Transverse colon (tissue), 4 donors: ENCODE data around the gene SLC13A3. TPM values are rescaled to one million over a fixed set of nuclear protein-coding genes. Genes with fewer than 3 reads are reported as not detected.

ENCODE experiments used
- DNase-seq: peaks from one replicate; pipeline ENCODE4 v3.0.0-alpha.2; 2019
- H3K27ac ChIP-seq, 4 donors: fragments of 200-600 bp; sonication (generic); 2 replicates each; pipeline ENCODE4 v1.5.1; 2016 to 2018; ENCODE audit warnings: inconsistent platforms in 4 of 4
- H3K27me3 ChIP-seq: fragments of 200-600 bp; sonication (generic); 2 replicates; pipeline ENCODE4 v1.5.1; 2017; ENCODE audit warnings: inconsistent platforms
- H3K36me3 ChIP-seq, 4 donors: fragments of 200-600 bp; sonication (generic); 2 replicates each; pipeline ENCODE4 v1.5.1; 2017 to 2019; ENCODE audit warnings: inconsistent platforms in 4 of 4
- H3K4me1 ChIP-seq, 4 donors: fragments of 200-600 bp; sonication (generic); 2 replicates each; pipeline ENCODE4 v1.5.1; 2017 to 2020; ENCODE audit warnings: inconsistent platforms in 4 of 4
- H3K4me3 ChIP-seq, 4 donors: fragments of 200-600 bp; sonication (generic); 1 replicate in 1 of 4; 2 replicates in 3 of 4; pipeline versions ENCODE4 v1.5.1 to v1.6.1; 2017 to 2019; ENCODE audit warnings: inconsistent platforms in 4 of 4
- H3K9me3 ChIP-seq, 2 donors: fragments of 200-600 bp; sonication (generic); 2 replicates each; pipeline ENCODE4 v1.5.1; 2017 to 2019; ENCODE audit warnings: inconsistent platforms in 2 of 2
- EP300 ChIP-seq: sonication (generic); formaldehyde crosslinking; IDR thresholded peaks from one replicate; pipeline ENCODE4 v1.6.1; 2017; ENCODE audit warnings: antibody characterized with exemption, low read depth
- POLR2A ChIP-seq: fragments of 450-650 bp; IDR thresholded peaks from one replicate; pipeline ENCODE4 v1.6.1; 2016; ENCODE audit warnings: antibody characterized with exemption, mild to moderate bottlenecking, moderate library complexity
- POLR2AphosphoS5 ChIP-seq, 3 donors: sonication (generic); formaldehyde crosslinking; IDR thresholded peaks; one replicate each; pipeline ENCODE4 v1.6.1; 2016; ENCODE audit warnings: antibody characterized with exemption in 3 of 3
- WGBS, 2 donors: methylation state at CpG; one replicate each; pipeline ENCODE4 v1.1.5; 2018; ENCODE audit warnings: low coverage in 1 of 2; 5-methylcytosine and 5-hydroxymethylcytosine counted together
- in situ Hi-C, 4 donors: fragments of 200-750 bp; cut with MboI; loops; one replicate each; pipeline versions ENCODE4 v1.15.0 to v1.15.1; 2017; ENCODE audit warnings: low sequenced_read_pairs in 3 of 4, low pct_ligation_motif_present in 1 of 4, low pct_unique_long_range_greater_than_20kb in 1 of 4
- intact Hi-C: fragments of 100-400 bp; cut with DNase I; formaldehyde crosslinking; loops from one replicate; pipeline ENCODE4 v1.15.1; 2023; ENCODE audit warnings: low total_unique reads
- total RNA-seq, 4 donors: library from RNA; depleted of rRNA; stranded (reverse); fragments of >200 nt; gene quantifications; one replicate each; pipeline ENCODE4 v1.1.0, GENCODE V29; 2016
- TF ChIP-seq, protein P1 (sequence below), 5 experiments: fragments of 200-600 bp in 3 of 5; fragments of 450-650 bp in 2 of 5; sonication (generic) in 3 of 5; IDR thresholded peaks; 1 replicate in 2 of 5; 2 replicates in 3 of 5; pipeline ENCODE4 v1.5.1; 2016 to 2017; ENCODE audit warnings: antibody characterized with exemption in 5 of 5, inconsistent platforms in 3 of 5, mild to moderate bottlenecking in 2 of 5, moderate library complexity in 1 of 5

Gene SLC13A3
- total RNA-seq, 4 donors from 2014 or later, result 0.14 to 0.48 TPM; not detected in 2

- no peak overlapping the region for H3K4me3 ChIP-seq
- intact Hi-C loops, result no loop called here
- no peaks in the 10 kb centered on the region for H3K4me1 ChIP-seq
- in situ Hi-C loops, result no loop called here
- no peak overlapping the region for H3K27ac ChIP-seq
- no peaks in the 10 kb centered on the region for H3K9me3 ChIP-seq
- no peaks in the 10 kb centered on the region for H3K27me3 ChIP-seq
- H3K36me3 ChIP-seq, result no peaks in the 10 kb centered on the region
- TF ChIP-seq EP300 (no peak), POLR2AphosphoS5 (IDR thresholded peaks at IDR 0.05) (no peak), POLR2A (no peak)
- TF ChIP-seq, protein P1, sequence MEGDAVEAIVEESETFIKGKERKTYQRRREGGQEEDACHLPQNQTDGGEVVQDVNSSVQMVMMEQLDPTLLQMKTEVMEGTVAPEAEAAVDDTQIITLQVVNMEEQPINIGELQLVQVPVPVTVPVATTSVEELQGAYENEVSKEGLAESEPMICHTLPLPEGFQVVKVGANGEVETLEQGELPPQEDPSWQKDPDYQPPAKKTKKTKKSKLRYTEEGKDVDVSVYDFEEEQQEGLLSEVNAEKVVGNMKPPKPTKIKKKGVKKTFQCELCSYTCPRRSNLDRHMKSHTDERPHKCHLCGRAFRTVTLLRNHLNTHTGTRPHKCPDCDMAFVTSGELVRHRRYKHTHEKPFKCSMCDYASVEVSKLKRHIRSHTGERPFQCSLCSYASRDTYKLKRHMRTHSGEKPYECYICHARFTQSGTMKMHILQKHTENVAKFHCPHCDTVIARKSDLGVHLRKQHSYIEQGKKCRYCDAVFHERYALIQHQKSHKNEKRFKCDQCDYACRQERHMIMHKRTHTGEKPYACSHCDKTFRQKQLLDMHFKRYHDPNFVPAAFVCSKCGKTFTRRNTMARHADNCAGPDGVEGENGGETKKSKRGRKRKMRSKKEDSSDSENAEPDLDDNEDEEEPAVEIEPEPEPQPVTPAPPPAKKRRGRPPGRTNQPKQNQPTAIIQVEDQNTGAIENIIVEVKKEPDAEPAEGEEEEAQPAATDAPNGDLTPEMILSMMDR (IDR thresholded peaks at IDR 0.05), result no peak
- WGBS, 2 donors, result 61 to 72% methylated on average over 2 to 3 of the region's 3 CpGs
- DNase-seq, result no peak
Measured at GRCh38 chr20:46665602-46666001, 14.3 kb upstream of the SLC13A3 start.

GRCh38 chr20:46663531-46663930 lies 12.3 kb upstream of the SLC13A3 start:
- H3K36me3 ChIP-seq, result no peaks in the 10 kb centered on the region
- 84 to 91% methylated on average over 3 of the region's 3 CpGs for WGBS, 2 donors
- H3K9me3 ChIP-seq, result no peaks in the 10 kb centered on the region
- intact Hi-C loops (no loop called here), in situ Hi-C loops (no loop called here)
- DNase-seq, result no peak
- H3K4me3 ChIP-seq, result no peak overlapping the region
- H3K4me1 ChIP-seq, result no peaks in the 10 kb centered on the region
- TF ChIP-seq POLR2A (no peak), EP300 (no peak), POLR2AphosphoS5 (IDR thresholded peaks at IDR 0.05) (no peak)
- TF ChIP-seq, protein P1 (IDR thresholded peaks at IDR 0.05), result no peak
- no peaks in the 10 kb centered on the region for H3K27me3 ChIP-seq
- H3K27ac ChIP-seq, result no peak overlapping the region

DNA sequence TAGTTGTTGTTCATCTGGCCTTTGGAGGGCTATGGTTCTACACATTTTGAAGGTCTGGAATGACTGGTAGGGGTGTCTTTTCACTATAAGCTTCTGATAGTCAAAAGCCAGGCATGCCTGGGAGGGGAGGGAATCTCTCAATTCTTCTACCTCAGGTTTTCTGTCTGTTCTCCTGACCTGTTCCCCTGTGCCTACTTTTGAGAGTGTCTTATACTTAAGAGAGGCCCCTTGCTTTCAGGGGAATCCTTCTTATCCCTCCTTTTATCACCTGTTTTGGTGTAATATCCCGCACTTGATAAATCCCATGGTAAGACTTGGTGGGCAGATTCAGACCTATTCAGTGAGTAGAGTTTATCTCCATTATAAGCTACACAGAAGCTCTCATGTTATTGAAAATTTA lies 10.4 kb upstream of the SLC13A3 start:
- no peaks in the 10 kb centered on the region for H3K9me3 ChIP-seq
- in situ Hi-C loops, result no loop called here
- 100% methylated on average over 1 of the region's 1 CpG for WGBS, 2 donors
- DNase-seq, result no peak
- no peak overlapping the region for H3K27ac ChIP-seq
- no peak overlapping the region for H3K4me3 ChIP-seq
- no peaks in the 10 kb centered on the region for H3K27me3 ChIP-seq
- intact Hi-C loops, result no loop called here
- no peaks in the 10 kb centered on the region for H3K36me3 ChIP-seq
- no peaks in the 10 kb centered on the region for H3K4me1 ChIP-seq
- TF ChIP-seq, protein P1 (IDR thresholded peaks at IDR 0.05), result no peak
- TF ChIP-seq EP300 (no peak), POLR2AphosphoS5 (IDR thresholded peaks at IDR 0.05) (no peak), POLR2A (no peak)

DNA sequence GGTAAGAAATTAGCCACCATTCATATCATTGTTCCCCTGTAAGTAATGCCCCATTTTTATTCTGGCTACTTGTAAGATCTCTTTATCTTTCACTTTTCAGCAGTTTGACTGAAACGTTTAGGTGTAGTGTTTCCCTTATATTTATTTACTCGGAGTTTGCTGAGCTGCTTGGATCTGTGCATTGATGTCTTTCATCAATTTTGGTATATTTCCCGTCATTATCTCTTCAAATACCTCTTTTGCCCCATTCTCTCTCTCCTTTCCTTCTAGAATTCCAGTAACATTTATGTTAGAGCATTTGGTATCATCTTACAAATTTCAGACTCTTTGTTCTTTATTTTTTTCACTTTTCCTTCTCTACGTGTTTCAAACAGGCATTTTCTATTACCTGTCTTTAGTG lies 9.2 kb upstream of the SLC13A3 start:
- H3K9me3 ChIP-seq, result no peaks in the 10 kb centered on the region
- H3K27ac ChIP-seq, result no peak overlapping the region
- no peak for DNase-seq
- in situ Hi-C loops, result no loop called here
- H3K4me3 ChIP-seq, result no peak overlapping the region
- intact Hi-C loops, result no loop called here
- WGBS, 2 donors, result 81 to 94% methylated on average over 4 of the region's 4 CpGs
- TF ChIP-seq, protein P1 (IDR thresholded peaks at IDR 0.05), result no peak
- no peak for TF ChIP-seq POLR2AphosphoS5 (IDR thresholded peaks at IDR 0.05)
- no peak for TF ChIP-seq POLR2A
- TF ChIP-seq EP300, result no peak
- no peaks in the 10 kb centered on the region for H3K27me3 ChIP-seq
- H3K4me1 ChIP-seq, result no peaks in the 10 kb centered on the region
- no peaks in the 10 kb centered on the region for H3K36me3 ChIP-seq
